ENCODE data around the gene ZP2.
"Not testable (repeated sequence)": the region's sequence is repeated elsewhere in the genome, so short reads cannot be mapped to it uniquely, and the experiment has no call there.

Gene ZP2

DNA sequence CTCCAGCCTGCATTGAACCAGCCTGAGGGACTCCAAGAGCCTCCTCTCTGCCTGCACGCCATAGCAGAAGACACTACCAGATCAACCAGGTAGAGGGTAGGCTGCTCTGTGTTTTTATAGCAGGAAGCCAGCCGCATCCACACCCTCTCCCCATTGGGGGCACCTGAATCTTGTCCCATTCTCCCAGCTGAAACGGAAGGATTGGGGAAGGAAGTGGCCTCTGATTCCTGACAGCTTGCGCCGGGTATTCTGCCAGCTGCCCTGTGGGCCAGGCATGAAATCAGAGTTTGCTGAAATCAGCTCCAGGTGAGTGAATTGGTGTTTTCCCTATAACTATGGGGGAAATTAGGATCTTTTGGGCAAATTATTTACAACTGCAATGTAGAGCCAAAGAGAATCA, at the start of gene ZP2:
TSS of gene ZP2 (minus strand) at position 89 of the 400 bp plus-strand sequence. CDS start at position 62, 27 bp downstream.
- no peak for FAIRE-seq

DNA sequence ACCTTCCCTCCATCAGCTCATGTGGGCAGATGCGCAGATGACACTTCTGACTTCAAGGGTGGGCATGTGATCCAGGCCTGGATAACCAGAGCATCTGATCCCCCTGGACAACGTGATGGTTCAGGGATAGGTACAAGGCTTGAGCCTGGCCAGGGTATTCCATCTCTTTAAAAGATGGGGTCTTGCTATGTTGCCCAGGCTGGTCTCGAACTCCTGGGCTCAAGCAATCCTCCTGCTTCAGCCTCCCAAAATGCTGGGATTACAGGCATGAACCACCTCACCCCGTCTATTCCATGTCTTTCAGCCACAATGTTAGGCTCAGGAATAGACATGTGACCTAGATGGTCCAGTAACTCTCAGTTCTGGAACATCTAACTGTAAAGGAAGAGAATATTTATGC, 45.9 kb upstream of the ZP2 start:
- FAIRE-seq = no peak

DNA sequence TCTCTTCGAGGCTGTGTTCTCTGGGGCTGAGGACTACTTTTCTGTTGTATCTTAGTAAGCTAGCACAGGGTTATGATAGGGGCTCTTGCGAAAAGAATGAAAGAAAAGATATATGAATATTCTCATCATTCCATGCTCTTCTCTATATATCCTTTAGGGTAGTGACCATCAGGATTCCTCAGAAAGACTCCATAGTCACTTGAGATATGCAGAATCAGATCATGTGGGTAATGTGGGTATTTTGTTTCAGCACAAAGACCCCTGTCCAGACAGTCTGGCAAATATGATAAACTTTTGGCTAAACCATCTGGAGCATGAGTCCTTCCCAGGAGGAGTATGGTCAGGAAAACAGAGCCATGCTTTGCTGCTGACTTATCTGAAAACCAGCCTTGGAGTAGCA, 45.3 kb upstream of the ZP2 start:
- FAIRE-seq = no peak

DNA sequence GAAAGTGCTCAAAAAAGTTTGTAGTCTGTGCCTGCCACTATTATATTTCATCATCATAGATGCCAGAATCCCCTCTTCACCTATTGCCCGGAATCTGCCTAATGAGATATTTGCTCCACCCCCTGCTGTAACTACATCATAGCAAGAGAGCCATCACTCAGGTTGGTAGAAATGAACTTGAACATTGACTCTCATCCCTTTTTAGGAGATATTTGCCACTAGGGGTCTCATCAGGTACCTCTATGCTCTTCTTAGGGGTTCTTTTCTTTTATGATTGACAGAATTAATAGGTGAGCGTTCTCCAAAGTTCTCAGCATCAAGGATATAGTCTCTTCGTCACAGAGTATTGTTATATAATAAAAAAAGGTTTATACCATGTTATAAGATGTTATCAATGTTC, 42.1 kb upstream of the ZP2 start:
- FAIRE-seq = no peak

DNA sequence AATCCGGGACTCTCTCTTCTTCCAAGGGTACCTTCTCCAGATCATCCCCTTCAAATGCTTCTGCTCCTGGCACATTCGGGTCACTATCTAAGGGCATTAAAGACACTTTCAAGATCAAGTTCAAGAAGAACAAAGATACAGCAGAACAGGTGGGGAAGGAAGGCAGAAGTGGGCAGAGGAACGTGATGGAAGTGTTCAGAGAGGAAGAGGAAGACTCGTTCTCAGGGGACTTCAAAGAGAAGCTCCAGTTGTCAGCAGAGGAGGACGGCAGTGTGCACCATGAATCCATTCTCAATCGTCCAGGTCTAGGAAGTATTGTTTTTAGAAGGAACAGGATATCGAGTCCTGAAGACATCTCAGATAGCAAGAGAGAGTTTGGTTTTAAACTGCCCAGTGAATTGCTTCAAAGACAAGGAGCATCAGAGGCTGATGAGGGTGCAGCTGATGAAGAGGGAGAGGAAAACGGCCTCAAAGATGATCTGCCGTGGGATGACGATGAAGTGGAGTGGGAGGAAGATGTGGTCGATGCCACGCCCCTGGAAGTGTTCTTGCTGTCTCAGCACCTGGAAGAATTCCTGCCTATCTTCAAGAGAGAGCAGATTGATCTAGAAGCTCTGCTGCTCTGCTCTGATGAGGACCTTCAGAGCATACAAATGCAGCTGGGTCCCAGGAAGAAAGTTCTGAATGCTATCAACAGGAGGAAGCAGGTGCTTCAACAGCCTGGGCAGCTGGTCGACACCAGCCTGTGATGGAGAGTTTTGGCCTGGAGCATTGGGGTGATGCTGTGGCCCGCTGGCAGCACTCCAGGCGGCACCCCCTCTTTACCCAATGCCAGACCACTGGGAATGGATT, 38.9 kb upstream of the ZP2 start:
- no peak for FAIRE-seq

DNA sequence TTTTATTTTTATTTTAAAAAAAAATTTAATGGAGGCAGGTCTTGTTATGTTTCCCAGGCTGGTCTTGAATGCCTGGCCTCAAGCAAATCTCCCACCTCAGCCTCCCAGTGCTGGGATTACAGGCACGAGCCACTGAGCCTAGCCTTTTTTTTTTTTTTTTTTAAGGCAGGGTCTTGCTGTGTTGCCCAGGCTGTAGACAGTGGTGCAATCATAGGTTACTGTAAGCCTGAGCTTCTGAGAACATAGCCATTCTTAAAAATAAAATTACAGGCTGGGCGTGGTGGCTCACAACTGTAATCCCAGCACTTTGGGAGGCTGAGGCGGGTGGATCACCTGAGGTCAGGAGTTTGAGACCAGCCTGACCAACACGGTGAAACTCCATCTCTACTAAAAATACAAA, 36.8 kb upstream of the ZP2 start:
- FAIRE-seq = not testable (repeated sequence)

DNA sequence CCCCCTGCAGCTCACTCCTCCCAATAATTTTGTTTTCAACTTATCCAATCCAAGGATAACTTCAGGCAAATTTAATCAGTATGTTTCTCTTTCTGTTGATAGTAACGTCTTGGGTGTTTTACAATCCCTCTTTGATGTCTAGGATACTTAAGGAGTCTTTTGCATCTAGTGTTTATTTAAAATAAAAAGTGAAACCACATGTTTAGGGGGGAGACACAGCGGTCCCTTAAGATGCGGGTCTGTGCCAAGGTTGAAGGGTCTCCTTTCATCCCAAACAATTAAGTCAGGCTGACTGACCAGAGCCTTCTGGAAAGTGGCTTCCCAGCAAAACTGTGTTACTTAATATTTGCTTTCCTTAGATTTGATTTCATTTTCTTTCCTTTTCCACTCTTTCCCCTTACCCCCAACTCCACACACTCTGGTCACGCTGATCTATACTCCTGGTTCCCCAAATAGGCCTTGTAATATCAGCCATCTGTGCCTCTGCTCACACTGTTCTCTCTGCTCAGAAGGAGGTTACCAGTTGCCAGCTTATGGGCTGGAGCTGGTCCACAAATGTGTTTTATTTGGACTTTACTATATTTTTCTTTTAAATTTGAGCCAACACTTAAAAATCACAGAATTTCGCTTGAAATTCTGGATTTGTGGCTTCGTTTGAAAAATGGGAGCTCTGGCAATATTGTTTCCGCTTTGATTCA, 33.3 kb upstream of the ZP2 start:
- FAIRE-seq = no peak

DNA sequence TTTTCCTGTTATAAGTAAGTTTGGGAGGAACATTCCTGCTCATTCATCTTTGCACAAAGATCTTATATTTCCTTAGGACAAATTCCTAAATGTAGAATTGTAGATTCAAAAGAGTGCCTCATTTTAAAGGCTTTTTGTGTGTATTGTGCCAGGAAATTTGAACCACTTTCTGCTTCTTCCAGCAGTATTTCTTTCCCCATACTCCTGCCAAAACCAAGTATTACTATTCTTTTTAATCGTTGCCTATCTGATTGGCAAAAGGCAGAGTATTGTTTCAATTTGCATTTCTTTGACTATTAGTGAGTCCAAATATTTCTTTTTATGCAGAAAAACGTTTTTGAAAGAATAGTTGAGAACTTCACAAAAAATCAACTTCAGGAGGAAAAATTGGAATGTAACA, 31.4 kb upstream of the ZP2 start:
- FAIRE-seq = no peak

DNA sequence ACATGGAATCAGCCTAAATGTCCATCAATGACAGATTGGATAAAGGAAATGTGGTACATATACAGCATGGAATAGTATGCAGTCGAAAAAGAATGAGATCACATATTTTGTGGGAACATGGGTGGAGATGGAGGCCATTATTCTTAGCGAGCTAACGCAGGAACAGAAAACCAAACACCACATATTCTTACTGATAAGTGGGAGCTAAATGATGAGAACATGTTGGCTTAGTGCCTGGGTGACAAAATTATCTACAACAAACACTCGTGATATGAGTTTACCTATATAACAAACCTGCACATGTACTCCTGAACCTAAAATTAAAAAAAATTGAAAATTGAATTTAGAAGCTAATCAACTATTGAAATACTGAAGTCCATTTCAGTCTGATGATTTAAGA, 28.3 kb upstream of the ZP2 start:
- FAIRE-seq = no peak

DNA sequence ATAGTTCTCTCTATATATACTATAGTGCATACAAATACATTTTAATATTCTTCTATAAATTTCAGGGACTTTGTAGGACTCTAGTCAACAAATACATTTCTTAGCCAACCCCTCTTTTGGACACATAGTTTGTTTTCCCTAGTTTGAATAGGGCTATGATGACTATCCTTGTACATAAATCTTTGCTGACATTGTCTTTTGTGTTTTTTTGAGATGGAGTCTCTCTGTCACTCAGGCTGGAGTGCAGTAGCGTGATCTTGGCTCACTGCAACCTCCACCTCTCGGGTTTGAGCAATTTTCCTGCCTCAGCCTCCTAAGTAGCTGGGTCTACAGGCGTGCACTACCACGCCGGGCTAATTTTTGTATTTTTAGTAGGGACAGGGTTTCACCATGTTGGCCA, 25.5 kb upstream of the ZP2 start:
- FAIRE-seq = no peak

DNA sequence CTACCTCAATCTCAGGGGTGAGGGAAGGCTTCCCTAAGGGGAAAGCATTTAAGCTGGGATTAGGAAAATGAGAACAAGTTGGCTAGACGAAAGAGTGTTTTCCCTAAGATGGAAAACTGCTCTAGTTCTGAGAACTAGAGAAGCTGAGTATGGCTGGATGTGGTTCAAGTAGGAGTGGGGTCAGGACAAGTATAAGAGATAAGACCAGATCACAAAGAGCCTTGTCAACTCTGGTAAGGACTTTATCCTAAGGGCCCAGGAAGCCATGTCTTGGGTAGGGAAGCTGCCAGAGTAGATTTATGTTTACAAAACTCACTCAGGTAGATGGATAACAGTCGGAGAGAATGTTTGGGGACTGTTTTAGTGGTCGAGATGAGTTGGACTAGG, 23.8 kb upstream of the ZP2 start:
- FAIRE-seq = no peak

DNA sequence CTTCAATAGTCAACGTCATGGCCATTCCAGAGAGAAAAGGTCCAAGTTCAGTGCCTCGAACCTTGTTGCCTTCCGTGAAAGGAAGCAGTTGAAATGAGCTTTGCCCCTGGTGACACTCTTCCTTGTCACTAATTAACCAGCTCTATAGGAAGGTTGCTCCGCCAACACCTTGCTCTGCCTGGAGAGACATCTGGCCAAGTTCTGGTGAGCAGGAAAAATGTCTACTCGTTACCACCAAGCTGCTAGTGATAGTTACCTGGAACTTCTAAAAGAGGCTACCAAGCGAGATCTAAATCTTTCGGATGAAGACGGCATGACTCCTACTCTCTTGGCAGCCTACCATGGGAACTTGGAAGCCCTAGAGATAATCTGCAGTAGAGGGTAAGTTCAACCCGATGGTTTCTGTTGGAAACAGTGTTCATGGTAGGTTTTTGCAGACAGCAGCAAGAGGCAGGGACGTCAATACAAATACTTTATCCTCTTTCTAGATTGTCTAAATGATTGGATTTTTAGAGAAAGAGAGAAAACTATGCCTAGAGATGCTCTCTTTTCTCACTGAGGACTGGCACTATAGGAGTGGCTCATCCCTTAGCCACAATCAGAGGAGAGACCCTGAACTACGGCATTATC, 22.3 kb upstream of the ZP2 start, which contains the start of gene ANKS4B:
TSS of gene ANKS4B (plus strand) at position 179 of the 630 bp plus-strand sequence. CDS start at position 218, 39 bp downstream.
- FAIRE-seq = no peak

DNA sequence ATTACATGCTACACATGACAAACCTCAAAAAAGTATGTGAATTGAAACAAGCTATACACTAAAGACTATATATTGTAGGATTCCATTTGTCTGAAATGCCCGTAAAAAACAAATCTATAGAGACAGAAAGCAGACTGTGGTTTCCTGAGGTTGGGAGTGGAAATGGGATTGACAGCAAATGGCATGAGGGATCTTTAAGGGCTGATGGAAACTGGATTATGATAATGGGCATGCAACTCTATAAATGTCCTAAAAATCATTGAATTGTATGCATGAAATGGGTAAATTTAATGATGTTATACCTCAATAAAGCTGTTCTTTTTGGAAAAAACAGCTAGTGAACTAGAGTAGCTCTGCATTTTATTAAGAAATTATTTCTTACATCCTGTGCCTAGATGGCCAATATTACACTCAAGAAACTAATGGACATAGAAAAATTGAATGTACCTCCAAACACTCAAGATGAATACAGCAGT, 21.7 kb upstream of the ZP2 start:
- no peak for FAIRE-seq

DNA sequence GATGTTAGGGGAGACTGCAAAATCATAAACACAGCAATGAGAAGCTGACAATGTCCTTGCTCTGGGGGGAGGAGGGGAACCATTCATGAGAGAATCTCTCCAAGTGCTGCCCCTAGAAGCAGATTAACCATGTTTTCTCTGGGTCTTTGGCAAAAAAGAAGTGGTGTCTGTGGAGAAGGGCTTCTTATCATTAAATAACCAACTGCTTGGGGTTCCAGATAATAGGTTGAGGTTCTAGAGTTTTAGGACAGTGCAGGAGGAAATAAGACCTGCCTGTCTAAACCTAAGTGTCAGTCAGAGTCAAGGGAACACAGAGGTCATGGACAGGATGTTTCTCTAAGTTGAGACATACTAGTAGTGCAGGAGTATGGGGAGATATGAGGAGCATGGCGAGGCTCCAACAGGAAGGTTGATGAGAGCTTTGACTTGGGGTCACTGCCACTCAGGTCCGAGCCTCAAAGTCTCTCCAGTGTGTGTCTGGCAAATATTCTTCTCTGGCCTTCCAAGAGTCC, 17.0 kb upstream of the ZP2 start:
- FAIRE-seq = no peak

DNA sequence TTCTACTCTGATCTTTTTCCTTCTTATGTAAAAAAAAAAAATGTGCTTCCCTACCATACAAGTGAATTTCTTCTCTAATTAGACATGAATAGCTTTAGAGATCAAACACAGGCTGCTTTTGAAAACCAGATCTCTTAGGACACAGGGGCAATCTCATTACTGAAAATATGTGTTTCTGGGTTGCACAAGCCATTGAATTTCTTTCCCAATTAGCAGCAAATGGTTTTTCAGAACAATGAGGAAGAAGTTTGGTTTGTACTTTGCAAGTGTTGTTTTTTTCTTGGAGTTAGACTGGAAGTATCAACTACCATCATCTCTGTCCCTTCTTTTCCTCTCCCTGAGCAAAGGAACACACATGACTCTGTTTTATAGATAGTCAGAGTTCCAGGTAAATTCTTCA, 16.5 kb upstream of the ZP2 start:
- FAIRE-seq = no peak

DNA sequence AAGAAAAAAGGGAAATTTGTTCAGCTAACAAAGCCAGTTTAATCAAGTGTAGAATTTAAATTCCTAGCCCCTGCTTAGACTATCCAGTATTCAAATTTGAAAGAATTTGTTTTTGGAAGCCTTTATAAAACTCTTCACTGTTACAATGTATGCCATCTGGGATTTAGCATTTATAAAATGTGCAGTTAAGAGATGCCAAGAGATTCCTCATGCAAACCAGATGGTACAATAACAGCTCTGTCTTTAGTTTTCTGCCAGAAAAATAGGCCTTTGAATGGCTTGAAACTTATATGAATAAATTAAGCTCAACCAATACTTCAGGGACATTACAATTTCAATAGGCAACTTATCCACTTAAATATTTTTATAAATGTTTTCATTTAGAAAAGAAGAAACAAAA, 15.4 kb upstream of the ZP2 start:
- FAIRE-seq = no peak

DNA sequence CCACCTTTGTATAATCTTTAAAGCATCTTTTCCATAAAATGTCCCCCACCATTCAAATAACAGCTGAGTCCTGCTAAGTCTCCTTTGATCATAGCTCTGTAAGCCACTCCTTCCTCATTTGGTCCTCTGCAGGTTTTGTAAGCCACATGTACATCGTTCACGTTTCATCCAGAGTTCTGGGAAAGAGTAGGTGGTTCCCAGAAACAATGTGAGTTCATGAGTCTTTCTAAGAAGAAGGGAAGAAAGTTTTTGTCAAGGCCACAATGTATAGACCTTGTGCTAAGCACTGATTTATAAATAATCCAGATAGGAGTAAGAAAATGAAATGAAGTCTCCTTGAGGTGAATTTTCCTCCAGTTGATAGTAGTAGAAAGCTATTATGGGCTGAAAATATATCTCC, 13.4 kb upstream of the ZP2 start:
- FAIRE-seq = no peak

DNA sequence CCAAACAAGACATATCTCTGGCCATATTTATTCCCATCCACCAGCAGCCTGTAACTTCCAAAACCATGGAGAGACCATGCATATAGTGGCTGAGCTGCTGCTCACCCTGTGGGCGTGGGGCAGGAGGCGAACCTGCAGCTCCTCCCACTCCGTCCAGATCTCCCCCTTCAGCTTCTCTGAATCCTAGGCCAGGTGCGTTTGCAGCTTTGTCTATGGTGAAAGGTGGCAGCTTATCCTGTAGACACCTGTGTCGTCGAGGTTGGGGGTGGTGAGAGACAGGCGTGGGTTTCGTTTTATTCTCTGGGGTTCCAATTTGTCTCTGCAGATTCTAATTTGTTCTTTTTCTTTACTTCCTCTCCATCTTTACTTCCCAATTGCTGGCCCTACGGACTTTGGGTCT, 12.4 kb upstream of the ZP2 start:
- no peak for FAIRE-seq

DNA sequence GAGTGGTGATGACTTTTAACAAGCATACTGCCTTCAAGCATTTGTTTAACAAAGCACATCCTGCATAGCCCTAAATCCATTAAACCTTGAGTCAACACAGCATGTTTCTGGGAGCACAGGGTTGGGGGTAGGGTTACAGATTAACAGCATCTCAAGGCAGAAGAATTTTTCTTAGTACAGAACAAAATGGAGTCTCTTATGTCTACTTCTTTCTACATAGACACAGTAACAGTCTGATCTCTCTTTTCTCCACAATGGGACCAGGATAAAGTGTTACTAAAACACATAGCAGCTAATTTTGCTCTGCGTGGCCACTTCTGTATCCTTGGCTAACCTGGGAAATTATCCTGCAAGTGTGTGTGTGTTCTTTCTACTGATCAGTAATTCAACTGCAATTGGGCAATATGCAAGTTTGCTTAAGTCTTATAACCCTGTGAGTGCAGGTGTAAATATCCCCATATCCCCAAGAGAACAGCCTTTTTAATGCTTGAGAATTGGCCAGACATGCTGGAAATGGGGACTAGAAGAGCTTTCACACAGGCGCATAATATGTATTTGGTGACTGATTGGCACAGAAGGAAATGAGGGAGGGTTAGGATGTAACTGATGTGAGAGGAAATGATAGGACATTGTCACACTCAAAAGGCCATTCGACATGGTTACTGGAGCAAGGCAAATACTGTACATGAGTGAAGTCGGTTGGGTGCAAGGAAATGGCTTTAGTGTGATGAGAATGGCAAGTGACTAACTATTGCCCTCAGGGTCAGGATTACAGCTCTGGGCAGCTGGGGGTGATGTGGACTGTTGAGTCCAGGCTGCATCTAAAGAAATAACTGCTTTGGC, 11.3 kb upstream of the ZP2 start:
- FAIRE-seq = no peak

DNA sequence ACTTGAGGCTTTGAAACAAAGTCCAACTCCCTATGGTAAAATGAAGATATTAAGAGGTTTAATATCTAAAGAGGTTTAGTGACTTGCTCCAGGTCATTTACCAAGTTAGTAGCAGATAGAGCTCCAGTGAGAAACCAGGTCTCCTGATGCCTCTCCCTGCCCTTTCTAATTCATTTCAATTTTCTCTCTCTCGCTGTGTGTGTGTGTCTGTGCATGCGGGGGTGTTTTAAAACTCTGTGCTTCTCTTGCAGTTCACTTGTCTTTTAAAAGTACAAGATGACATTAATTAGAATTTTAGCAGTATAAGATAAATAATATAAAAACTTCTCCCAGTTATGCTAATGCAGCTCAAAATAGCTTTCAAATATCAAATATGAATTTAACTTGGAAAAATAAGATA, 8.2 kb upstream of the ZP2 start:
- FAIRE-seq = no peak

DNA sequence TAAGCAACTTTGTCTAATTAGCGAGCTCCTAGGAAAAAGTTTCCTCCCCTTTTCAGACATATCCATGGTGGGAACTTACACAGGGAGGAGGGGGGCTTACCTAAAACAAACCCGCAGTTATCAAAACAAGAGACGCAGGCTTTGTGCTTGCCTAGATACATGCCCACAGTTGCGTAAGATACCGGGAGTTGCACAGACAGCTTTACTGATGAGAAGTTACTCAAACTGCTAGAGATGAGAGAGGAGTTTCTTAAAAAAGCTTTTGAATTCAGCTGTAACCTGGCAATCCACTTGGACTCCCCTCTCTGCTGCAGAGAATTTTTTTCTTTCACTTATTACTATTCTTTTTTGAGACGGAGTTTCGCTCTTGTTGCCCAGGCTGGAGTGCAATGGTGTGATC, 6.8 kb upstream of the ZP2 start:
- FAIRE-seq = no peak

DNA sequence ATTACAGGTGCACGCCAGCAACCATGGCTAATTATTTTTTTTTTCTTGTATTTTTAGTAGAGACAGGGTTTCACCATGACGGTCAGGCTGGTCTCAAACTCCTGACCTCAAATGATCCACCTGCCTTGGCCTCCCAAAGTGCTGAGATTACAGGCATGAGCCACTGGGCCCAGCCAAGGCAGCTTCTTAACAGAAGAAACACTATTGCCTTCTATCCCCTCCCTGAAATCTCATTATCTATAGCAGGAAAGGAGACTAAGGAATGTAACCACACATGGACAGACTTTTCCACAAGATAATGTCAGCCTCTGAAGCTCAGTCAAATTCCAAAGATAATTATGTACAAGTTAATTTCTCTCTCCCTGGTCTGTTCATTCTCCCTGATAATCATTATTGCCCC, 5.7 kb upstream of the ZP2 start:
- FAIRE-seq = no peak

DNA sequence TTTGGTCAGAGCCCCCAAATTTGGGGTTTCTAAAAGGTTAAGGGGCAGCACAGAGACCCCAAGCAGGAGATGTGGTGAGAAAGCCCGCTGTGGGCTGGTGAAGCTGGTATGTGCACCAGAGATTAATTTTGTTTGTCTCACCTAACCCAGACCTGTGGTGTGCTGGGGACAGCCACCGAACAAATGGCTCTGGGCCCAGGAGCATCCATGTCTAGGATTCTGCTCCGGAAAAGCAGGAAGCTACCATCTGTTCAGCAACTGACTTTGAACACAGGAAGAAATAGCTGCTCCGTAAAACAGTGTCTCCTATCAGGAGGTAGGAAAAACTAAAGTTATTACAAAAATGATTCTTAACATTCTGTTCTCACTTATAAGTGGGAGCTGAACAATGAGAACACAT, 2.7 kb upstream of the ZP2 start:
- no peak for FAIRE-seq
